ENCODE data around the gene SLC26A4. TPM values are rescaled to one million over a fixed set of nuclear protein-coding genes. Genes with fewer than 3 reads are reported as not detected.

Gene SLC26A4
- total RNA-seq, 2 donors from 2014 or later: 0.42 TPM; not detected in 1

- no peak for DNase-seq
- H3K36me3 ChIP-seq (ENCODE audit: control insufficient read depth, insufficient read depth, low read length): no peaks in the 10 kb centered on the region
- H3K4me3 Mint-ChIP-seq: no peak overlapping the region
Measured at GRCh38 chr7:107700570-107700969, 39.9 kb downstream of the SLC26A4 start.

GRCh38 chr7:107701191-107701590 lies 40.6 kb downstream of the SLC26A4 start:
- no peak for TF ChIP-seq CTCF (conservative IDR thresholded peaks at IDR 0.05)
- H3K9ac ChIP-seq (ENCODE audit: extremely low read depth, low read length, poor library complexity, severe bottlenecking): no peak overlapping the region
- Mint-ChIP-seq H3K4me3 (no peak overlapping the region), H3K27me3 (ENCODE audit: insufficient read depth) (no peaks in the 10 kb centered on the region), H3K4me1 (no peaks in the 10 kb centered on the region), H3K9me3 (no peaks in the 10 kb centered on the region), H3K36me3 (ENCODE audit: low read depth) (no peaks in the 10 kb centered on the region), H3K27ac (no peak overlapping the region)
- WGBS, 2 experiments (ENCODE audit: insufficient coverage in 1 of 2, insufficient read length in 1 of 2): 77 to 93% methylated on average over 2 to 3 of the region's 3 CpGs
- DNase-seq: no peak
- H3K4me1 ChIP-seq (ENCODE audit: control insufficient read depth, insufficient read depth, low read length): no peaks in the 10 kb centered on the region
- H3K36me3 ChIP-seq (ENCODE audit: control insufficient read depth, insufficient read depth, low read length): no peaks in the 10 kb centered on the region
- no peaks in the 10 kb centered on the region for H3K9me3 ChIP-seq (ENCODE audit: control insufficient read depth, low read length)
- H3K27me3 ChIP-seq (ENCODE audit: control insufficient read depth, insufficient read depth, low read length, poor library complexity, severe bottlenecking): peaks cover 11% of the 10 kb centered on the region
- H3K4me3 ChIP-seq (ENCODE audit: low read length): no peak overlapping the region
- H3K27ac ChIP-seq (ENCODE audit: low read depth, low read length): no peak overlapping the region

More at GRCh38 chr7:107700570-107700969, 39.9 kb downstream of the SLC26A4 start:
- Histone ChIP-seq H3K27me3 (ENCODE audit: control insufficient read depth, insufficient read depth, low read length, poor library complexity, severe bottlenecking) (peaks cover 11% of the 10 kb centered on the region), H3K9ac (ENCODE audit: extremely low read depth, low read length, poor library complexity, severe bottlenecking) (no peak overlapping the region), H3K27ac (ENCODE audit: low read depth, low read length) (no peak overlapping the region), H3K4me3 (ENCODE audit: low read length) (no peak overlapping the region), H3K4me1 (ENCODE audit: control insufficient read depth, insufficient read depth, low read length) (no peaks in the 10 kb centered on the region), H3K9me3 (ENCODE audit: control insufficient read depth, low read length) (no peaks in the 10 kb centered on the region)
- Mint-ChIP-seq H3K9me3 (no peaks in the 10 kb centered on the region), H3K27ac (no peak overlapping the region), H3K4me1 (no peaks in the 10 kb centered on the region), H3K36me3 (ENCODE audit: low read depth) (no peaks in the 10 kb centered on the region), H3K27me3 (ENCODE audit: insufficient read depth) (no peaks in the 10 kb centered on the region)
- no peak for TF ChIP-seq CTCF (conservative IDR thresholded peaks at IDR 0.05)

GRCh38 chr7:107703219-107703618 lies 42.6 kb downstream of the SLC26A4 start:
- TF ChIP-seq CTCF (conservative IDR thresholded peaks at IDR 0.05): no peak

More at GRCh38 chr7:107703219-107703618, 42.6 kb downstream of the SLC26A4 start:
- no peak for DNase-seq
- no peak overlapping the region for H3K9ac ChIP-seq (ENCODE audit: extremely low read depth, low read length, poor library complexity, severe bottlenecking)
- no peaks in the 10 kb centered on the region for H3K9me3 ChIP-seq (ENCODE audit: control insufficient read depth, low read length)
- Mint-ChIP-seq H3K9me3 (no peaks in the 10 kb centered on the region), H3K4me1 (no peaks in the 10 kb centered on the region), H3K27ac (no peak overlapping the region), H3K36me3 (ENCODE audit: low read depth) (no peaks in the 10 kb centered on the region), H3K27me3 (ENCODE audit: insufficient read depth) (no peaks in the 10 kb centered on the region), H3K4me3 (no peak overlapping the region)
- no peak overlapping the region for H3K27ac ChIP-seq (ENCODE audit: low read depth, low read length)
- peaks cover 11% of the 10 kb centered on the region for H3K27me3 ChIP-seq (ENCODE audit: control insufficient read depth, insufficient read depth, low read length, poor library complexity, severe bottlenecking)
- no peaks in the 10 kb centered on the region for H3K4me1 ChIP-seq (ENCODE audit: control insufficient read depth, insufficient read depth, low read length)
- no peaks in the 10 kb centered on the region for H3K36me3 ChIP-seq (ENCODE audit: control insufficient read depth, insufficient read depth, low read length)
- H3K4me3 ChIP-seq (ENCODE audit: low read length): no peak overlapping the region
